ENCODE results near the gene NQO1. TPM values are rescaled to one million over a fixed set of nuclear protein-coding genes. Genes with fewer than 3 reads are reported as not detected.

The NQO1 gene
- total and polyA plus RNA-seq, 2 of the 13 experiments (the other 11 are each of a cell fraction or from before 2014, with no cell fraction given): 464 to 1,060 TPM

- TF ChIP-seq, protein P1, sequence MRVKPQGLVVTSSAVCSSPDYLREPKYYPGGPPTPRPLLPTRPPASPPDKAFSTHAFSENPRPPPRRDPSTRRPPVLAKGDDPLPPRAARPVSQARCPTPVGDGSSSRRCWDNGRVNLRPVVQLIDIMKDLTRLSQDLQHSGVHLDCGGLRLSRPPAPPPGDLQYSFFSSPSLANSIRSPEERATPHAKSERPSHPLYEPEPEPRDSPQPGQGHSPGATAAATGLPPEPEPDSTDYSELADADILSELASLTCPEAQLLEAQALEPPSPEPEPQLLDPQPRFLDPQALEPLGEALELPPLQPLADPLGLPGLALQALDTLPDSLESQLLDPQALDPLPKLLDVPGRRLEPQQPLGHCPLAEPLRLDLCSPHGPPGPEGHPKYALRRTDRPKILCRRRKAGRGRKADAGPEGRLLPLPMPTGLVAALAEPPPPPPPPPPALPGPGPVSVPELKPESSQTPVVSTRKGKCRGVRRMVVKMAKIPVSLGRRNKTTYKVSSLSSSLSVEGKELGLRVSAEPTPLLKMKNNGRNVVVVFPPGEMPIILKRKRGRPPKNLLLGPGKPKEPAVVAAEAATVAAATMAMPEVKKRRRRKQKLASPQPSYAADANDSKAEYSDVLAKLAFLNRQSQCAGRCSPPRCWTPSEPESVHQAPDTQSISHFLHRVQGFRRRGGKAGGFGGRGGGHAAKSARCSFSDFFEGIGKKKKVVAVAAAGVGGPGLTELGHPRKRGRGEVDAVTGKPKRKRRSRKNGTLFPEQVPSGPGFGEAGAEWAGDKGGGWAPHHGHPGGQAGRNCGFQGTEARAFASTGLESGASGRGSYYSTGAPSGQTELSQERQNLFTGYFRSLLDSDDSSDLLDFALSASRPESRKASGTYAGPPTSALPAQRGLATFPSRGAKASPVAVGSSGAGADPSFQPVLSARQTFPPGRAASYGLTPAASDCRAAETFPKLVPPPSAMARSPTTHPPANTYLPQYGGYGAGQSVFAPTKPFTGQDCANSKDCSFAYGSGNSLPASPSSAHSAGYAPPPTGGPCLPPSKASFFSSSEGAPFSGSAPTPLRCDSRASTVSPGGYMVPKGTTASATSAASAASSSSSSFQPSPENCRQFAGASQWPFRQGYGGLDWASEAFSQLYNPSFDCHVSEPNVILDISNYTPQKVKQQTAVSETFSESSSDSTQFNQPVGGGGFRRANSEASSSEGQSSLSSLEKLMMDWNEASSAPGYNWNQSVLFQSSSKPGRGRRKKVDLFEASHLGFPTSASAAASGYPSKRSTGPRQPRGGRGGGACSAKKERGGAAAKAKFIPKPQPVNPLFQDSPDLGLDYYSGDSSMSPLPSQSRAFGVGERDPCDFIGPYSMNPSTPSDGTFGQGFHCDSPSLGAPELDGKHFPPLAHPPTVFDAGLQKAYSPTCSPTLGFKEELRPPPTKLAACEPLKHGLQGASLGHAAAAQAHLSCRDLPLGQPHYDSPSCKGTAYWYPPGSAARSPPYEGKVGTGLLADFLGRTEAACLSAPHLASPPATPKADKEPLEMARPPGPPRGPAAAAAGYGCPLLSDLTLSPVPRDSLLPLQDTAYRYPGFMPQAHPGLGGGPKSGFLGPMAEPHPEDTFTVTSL (CRISPR knock-in tag; IDR thresholded peaks at IDR 0.05; ENCODE audit: borderline replicate concordance): peak; percentile 33; the same call in 1 of the 2 replicates
- TF ChIP-seq HNRNPUL1 (IDR thresholded peaks at IDR 0.05; ENCODE audit: low read depth, low read length) (no peak), U2AF2 (IDR thresholded peaks at IDR 0.05; ENCODE audit: low read depth, low read length) (no peak), RCOR2 (CRISPR knock-in tag; IDR thresholded peaks at IDR 0.05) (no peak), ZIK1 (CRISPR knock-in tag; IDR thresholded peaks at IDR 0.05; ENCODE audit: borderline replicate concordance, low read depth) (no peak), HNRNPK (IDR thresholded peaks at IDR 0.05; ENCODE audit: low read depth, low read length, poor library complexity, severe bottlenecking) (no peak), ZSCAN20 (CRISPR knock-in tag; IDR thresholded peaks at IDR 0.05; ENCODE audit: borderline replicate concordance) (no peak), HDAC1 (CRISPR knock-in tag; IDR thresholded peaks at IDR 0.05) (peak; percentile 68), ZNF263 (CRISPR knock-in tag; IDR thresholded peaks at IDR 0.05) (no peak), TBX3 (IDR thresholded peaks at IDR 0.05; ENCODE audit: borderline replicate concordance) (peak; percentile 93), THAP7 (CRISPR knock-in tag; IDR thresholded peaks at IDR 0.05) (no peak), IRF2 (CRISPR knock-in tag; IDR thresholded peaks at IDR 0.05) (0 out of 2 replicates have a peak, but pooled peaks have one; percentile 15), NR3C1 (CRISPR knock-in tag; IDR thresholded peaks at IDR 0.05) (no peak), XBP1 (CRISPR knock-in tag; IDR thresholded peaks at IDR 0.05) (no peak), ZNF503 (CRISPR knock-in tag; IDR thresholded peaks at IDR 0.05) (peak; percentile 64; the same call in 1 of the 2 replicates), JUND (CRISPR knock-in tag; IDR thresholded peaks at IDR 0.05) (no peak), FOXK1 (CRISPR knock-in tag; IDR thresholded peaks at IDR 0.05; ENCODE audit: borderline replicate concordance, low read depth) (no peak; the same call in 1 of the 2 replicates), ATF1 (CRISPR knock-in tag; IDR thresholded peaks at IDR 0.05) (no peak), GATAD1 (CRISPR knock-in tag; IDR thresholded peaks at IDR 0.05) (no peak), HNF4A (CRISPR knock-in tag; IDR thresholded peaks at IDR 0.05) (peak; percentile 28; the same call in 1 of the 2 replicates)
- TF ChIP-seq, protein P2, sequence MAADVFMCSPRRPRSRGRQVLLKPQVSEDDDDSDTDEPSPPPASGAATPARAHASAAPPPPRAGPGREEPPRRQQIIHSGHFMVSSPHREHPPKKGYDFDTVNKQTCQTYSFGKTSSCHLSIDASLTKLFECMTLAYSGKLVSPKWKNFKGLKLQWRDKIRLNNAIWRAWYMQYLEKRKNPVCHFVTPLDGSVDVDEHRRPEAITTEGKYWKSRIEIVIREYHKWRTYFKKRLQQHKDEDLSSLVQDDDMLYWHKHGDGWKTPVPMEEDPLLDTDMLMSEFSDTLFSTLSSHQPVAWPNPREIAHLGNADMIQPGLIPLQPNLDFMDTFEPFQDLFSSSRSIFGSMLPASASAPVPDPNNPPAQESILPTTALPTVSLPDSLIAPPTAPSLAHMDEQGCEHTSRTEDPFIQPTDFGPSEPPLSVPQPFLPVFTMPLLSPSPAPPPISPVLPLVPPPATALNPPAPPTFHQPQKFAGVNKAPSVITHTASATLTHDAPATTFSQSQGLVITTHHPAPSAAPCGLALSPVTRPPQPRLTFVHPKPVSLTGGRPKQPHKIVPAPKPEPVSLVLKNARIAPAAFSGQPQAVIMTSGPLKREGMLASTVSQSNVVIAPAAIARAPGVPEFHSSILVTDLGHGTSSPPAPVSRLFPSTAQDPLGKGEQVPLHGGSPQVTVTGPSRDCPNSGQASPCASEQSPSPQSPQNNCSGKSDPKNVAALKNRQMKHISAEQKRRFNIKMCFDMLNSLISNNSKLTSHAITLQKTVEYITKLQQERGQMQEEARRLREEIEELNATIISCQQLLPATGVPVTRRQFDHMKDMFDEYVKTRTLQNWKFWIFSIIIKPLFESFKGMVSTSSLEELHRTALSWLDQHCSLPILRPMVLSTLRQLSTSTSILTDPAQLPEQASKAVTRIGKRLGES (CRISPR knock-in tag; IDR thresholded peaks at IDR 0.05; ENCODE audit: borderline replicate concordance): no peak
These were observed 45.2 kb upstream of the NQO1 start (continued) for GRCh38 chr16:69771651-69771967.

Data from HepG2 (cell line).